Measurements from ENCODE around the gene MYO1B. TPM values are rescaled to one million over a fixed set of nuclear protein-coding genes. Genes with fewer than 3 reads are reported as not detected.

The MYO1B gene
- total and polyA plus RNA-seq, 2 of the 4 experiments (the other 2 are of a cell fraction), result 57.2 to 116 TPM

GRCh38 chr2:191308026-191308425 lies 62.8 kb downstream of the MYO1B start:
- H3K23ac ChIP-seq (ENCODE audit: low read depth, low read length), result no peak overlapping the region
- POLR2A ChIA-PET (ENCODE audit: unreplicated experiment), result no interaction called here
- H3K9me1 ChIP-seq (ENCODE audit: insufficient read depth, low read length), result 0 out of 2 replicates have a peak, but pooled peaks cover 13% of the 10 kb centered on the region
- no TSS peak for BruUV-seq (replicated peaks)
- no peaks in the 10 kb centered on the region for H3K27me3 ChIP-seq (ENCODE audit: control insufficient read depth, insufficient read depth, low read length)
- no peak overlapping the region for H4K91ac ChIP-seq (ENCODE audit: insufficient read depth, low read depth, low read length)
- H2BK5ac ChIP-seq (ENCODE audit: low read depth, low read length, poor library complexity, severe bottlenecking), result no peak overlapping the region
- no peak overlapping the region for H2BK20ac ChIP-seq (ENCODE audit: low read depth, low read length)
- dilution Hi-C loops (cut with HindIII; ENCODE audit: low sequenced_read_pairs, unreplicated experiment) (no loop called here), intact Hi-C loops (cut with micrococcal nuclease) (no loop called here), in situ Hi-C loops (cut with MboI; ENCODE audit: low sequenced_read_pairs) (no loop called here)
- CTCF ChIA-PET, result interaction anchor here (1.3 kb wide), 1 partner anchor 194 kb away, joined by 7 read pairs; no protein-coding TSS in a partner anchor
- H3K27ac ChIP-seq (ENCODE audit: insufficient read depth, low read length), result no peak overlapping the region
- peaks cover 7% of the 10 kb centered on the region; the same call in 1 of the 2 replicates for H3K36me3 ChIP-seq (ENCODE audit: control insufficient read depth, insufficient read depth, low read length)
- no peak overlapping the region for H4K5ac ChIP-seq (ENCODE audit: low read depth, low read length)
- no peak overlapping the region for H3K56ac ChIP-seq (ENCODE audit: extremely low read depth, insufficient read depth, low read length)
- no peak overlapping the region for H3K18ac ChIP-seq (ENCODE audit: low read depth, low read length)
- no peak overlapping the region for H3K4ac ChIP-seq (ENCODE audit: low read depth, low read length)
- H2AK5ac ChIP-seq (ENCODE audit: low read depth, low read length), result no peak overlapping the region
- H4K20me1 ChIP-seq (ENCODE audit: insufficient read depth, low read length), result peaks cover 11% of the 10 kb centered on the region
- no peaks in the 10 kb centered on the region for H3K9me3 ChIP-seq (ENCODE audit: control insufficient read depth, insufficient read depth, low read length)
- peaks cover 44 to 90% of the 10 kb centered on the region in 2 experiments for H3K79me1 ChIP-seq (ENCODE audit: low read depth in 1 of 2, low read length in 2 of 2)
- no peak overlapping the region for H2AK9ac ChIP-seq (replicated peaks; ENCODE audit: low read depth, low read length, poor library complexity)
- ATAC-seq (ENCODE audit: low read depth) (no peak), DNase-seq (no peak)
- no peak overlapping the region for H2BK120ac ChIP-seq (ENCODE audit: low read depth, low read length)
- H2BK15ac ChIP-seq (ENCODE audit: low read depth, low read length), result no peak overlapping the region
- H2AFZ ChIP-seq (replicated peaks; ENCODE audit: low read length, poor library complexity), result no peak overlapping the region
- H3K14ac ChIP-seq (replicated peaks; ENCODE audit: low read depth, low read length), result no peak overlapping the region
- H3K9ac ChIP-seq (ENCODE audit: low read depth, low read length), result no peak overlapping the region
- WGBS, 2 experiments (ENCODE audit: extremely low coverage in 2 of 2, insufficient read length in 1 of 2), result no CpG with 5 or more reads among the region's 2 CpGs
- no peak overlapping the region for H3K4me2 ChIP-seq (ENCODE audit: low read depth, low read length)
- TF ChIP-seq, protein P1, sequence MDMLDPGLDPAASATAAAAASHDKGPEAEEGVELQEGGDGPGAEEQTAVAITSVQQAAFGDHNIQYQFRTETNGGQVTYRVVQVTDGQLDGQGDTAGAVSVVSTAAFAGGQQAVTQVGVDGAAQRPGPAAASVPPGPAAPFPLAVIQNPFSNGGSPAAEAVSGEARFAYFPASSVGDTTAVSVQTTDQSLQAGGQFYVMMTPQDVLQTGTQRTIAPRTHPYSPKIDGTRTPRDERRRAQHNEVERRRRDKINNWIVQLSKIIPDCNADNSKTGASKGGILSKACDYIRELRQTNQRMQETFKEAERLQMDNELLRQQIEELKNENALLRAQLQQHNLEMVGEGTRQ (IDR thresholded peaks at IDR 0.05; ENCODE audit: low read depth, low read length), result no peak
- TF ChIP-seq MXI1 (IDR thresholded peaks at IDR 0.05; ENCODE audit: borderline replicate concordance, low read depth, low read length) (no peak), FOS (IDR thresholded peaks at IDR 0.05; ENCODE audit: low read depth, low read length) (no peak), CHD1 (IDR thresholded peaks at IDR 0.05; ENCODE audit: low read depth, low read length) (no peak), NFE2L2 (IDR thresholded peaks at IDR 0.05; ENCODE audit: low read depth, low read length) (no peak), RCOR1 (IDR thresholded peaks at IDR 0.05; ENCODE audit: insufficient replicate concordance, low read length) (no peak), RAD21 (IDR thresholded peaks at IDR 0.05; ENCODE audit: low read length) (no peak), CEBPB (IDR thresholded peaks at IDR 0.05; ENCODE audit: low read depth, low read length) (no peak), BHLHE40 (IDR thresholded peaks at IDR 0.05; ENCODE audit: low read depth, low read length) (no peak), SMC3 (IDR thresholded peaks at IDR 0.05; ENCODE audit: low read depth, low read length) (no peak), RFX5 (IDR thresholded peaks at IDR 0.05; ENCODE audit: low read depth, low read length) (no peak), POLR2A (IDR thresholded peaks at IDR 0.05; ENCODE audit: low read depth, low read length) (no peak)
- TF ChIP-seq, protein P2, sequence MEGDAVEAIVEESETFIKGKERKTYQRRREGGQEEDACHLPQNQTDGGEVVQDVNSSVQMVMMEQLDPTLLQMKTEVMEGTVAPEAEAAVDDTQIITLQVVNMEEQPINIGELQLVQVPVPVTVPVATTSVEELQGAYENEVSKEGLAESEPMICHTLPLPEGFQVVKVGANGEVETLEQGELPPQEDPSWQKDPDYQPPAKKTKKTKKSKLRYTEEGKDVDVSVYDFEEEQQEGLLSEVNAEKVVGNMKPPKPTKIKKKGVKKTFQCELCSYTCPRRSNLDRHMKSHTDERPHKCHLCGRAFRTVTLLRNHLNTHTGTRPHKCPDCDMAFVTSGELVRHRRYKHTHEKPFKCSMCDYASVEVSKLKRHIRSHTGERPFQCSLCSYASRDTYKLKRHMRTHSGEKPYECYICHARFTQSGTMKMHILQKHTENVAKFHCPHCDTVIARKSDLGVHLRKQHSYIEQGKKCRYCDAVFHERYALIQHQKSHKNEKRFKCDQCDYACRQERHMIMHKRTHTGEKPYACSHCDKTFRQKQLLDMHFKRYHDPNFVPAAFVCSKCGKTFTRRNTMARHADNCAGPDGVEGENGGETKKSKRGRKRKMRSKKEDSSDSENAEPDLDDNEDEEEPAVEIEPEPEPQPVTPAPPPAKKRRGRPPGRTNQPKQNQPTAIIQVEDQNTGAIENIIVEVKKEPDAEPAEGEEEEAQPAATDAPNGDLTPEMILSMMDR (conservative IDR thresholded peaks at IDR 0.05; ENCODE audit: low read depth, low read length), result no peak
- TF ChIP-seq, protein P3, sequence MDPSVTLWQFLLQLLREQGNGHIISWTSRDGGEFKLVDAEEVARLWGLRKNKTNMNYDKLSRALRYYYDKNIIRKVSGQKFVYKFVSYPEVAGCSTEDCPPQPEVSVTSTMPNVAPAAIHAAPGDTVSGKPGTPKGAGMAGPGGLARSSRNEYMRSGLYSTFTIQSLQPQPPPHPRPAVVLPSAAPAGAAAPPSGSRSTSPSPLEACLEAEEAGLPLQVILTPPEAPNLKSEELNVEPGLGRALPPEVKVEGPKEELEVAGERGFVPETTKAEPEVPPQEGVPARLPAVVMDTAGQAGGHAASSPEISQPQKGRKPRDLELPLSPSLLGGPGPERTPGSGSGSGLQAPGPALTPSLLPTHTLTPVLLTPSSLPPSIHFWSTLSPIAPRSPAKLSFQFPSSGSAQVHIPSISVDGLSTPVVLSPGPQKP (IDR thresholded peaks at IDR 0.05; ENCODE audit: borderline replicate concordance, low read depth, low read length), result no peak
- H3K4me3 ChIP-seq (ENCODE audit: insufficient read depth, low read depth, low read length), result no peak overlapping the region
- H4K8ac ChIP-seq (ENCODE audit: low read depth in 2 of 2, low read length in 2 of 2), result no peak overlapping the region
- peaks cover 33% of the 10 kb centered on the region for H3K4me1 ChIP-seq (ENCODE audit: control insufficient read depth, insufficient read depth, low read length)

Measured in IMR-90 (cell line).